ENCODE data around the gene FABP7.

DNA sequence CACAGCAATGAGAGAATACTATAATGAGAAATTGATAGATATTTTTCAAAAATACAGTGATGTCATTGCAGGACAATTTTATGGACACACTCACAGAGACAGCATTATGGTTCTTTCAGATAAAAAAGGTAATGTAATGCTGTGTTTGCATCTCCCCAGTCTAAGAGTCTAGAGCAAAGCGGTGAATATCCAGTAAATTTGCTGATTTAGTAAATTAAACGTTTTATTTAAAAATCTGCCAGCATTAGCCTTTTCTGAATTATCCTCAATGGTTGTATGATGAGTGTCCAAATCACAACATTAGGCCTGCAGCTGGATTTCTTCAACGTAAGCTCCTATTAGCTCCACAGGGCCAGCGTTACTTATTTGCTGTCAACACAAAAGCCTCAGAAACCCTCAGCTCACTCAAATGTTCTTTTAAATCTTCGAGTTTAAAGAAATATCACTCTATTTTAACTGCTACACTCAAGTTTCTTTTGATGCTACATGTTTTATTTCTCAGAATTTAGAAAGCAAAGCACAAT is 25.5 kb downstream of the FABP7 start:
- TF ChIP-seq, protein P1, sequence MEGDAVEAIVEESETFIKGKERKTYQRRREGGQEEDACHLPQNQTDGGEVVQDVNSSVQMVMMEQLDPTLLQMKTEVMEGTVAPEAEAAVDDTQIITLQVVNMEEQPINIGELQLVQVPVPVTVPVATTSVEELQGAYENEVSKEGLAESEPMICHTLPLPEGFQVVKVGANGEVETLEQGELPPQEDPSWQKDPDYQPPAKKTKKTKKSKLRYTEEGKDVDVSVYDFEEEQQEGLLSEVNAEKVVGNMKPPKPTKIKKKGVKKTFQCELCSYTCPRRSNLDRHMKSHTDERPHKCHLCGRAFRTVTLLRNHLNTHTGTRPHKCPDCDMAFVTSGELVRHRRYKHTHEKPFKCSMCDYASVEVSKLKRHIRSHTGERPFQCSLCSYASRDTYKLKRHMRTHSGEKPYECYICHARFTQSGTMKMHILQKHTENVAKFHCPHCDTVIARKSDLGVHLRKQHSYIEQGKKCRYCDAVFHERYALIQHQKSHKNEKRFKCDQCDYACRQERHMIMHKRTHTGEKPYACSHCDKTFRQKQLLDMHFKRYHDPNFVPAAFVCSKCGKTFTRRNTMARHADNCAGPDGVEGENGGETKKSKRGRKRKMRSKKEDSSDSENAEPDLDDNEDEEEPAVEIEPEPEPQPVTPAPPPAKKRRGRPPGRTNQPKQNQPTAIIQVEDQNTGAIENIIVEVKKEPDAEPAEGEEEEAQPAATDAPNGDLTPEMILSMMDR (IDR thresholded peaks at IDR 0.05; ENCODE audit: low read depth, low read length, missing input control), result no peak
- no peak for TF ChIP-seq TAF1 (conservative IDR thresholded peaks at IDR 0.05)
- no peak for TF ChIP-seq YY1 (IDR thresholded peaks at IDR 0.05)
- TF ChIP-seq, protein P2, sequence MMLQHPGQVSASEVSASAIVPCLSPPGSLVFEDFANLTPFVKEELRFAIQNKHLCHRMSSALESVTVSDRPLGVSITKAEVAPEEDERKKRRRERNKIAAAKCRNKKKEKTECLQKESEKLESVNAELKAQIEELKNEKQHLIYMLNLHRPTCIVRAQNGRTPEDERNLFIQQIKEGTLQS (IDR thresholded peaks at IDR 0.05), result no peak
- no peak for TF ChIP-seq GABPA (IDR thresholded peaks at IDR 0.05 in 1 of 2, conservative IDR thresholded peaks at IDR 0.05 in 1 of 2)
- TF ChIP-seq HNF4A (conservative IDR thresholded peaks at IDR 0.05), result no peak
- TF ChIP-seq, protein P3, sequence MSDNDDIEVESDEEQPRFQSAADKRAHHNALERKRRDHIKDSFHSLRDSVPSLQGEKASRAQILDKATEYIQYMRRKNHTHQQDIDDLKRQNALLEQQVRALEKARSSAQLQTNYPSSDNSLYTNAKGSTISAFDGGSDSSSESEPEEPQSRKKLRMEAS (IDR thresholded peaks at IDR 0.05), result no peak
- TF ChIP-seq, protein P4, sequence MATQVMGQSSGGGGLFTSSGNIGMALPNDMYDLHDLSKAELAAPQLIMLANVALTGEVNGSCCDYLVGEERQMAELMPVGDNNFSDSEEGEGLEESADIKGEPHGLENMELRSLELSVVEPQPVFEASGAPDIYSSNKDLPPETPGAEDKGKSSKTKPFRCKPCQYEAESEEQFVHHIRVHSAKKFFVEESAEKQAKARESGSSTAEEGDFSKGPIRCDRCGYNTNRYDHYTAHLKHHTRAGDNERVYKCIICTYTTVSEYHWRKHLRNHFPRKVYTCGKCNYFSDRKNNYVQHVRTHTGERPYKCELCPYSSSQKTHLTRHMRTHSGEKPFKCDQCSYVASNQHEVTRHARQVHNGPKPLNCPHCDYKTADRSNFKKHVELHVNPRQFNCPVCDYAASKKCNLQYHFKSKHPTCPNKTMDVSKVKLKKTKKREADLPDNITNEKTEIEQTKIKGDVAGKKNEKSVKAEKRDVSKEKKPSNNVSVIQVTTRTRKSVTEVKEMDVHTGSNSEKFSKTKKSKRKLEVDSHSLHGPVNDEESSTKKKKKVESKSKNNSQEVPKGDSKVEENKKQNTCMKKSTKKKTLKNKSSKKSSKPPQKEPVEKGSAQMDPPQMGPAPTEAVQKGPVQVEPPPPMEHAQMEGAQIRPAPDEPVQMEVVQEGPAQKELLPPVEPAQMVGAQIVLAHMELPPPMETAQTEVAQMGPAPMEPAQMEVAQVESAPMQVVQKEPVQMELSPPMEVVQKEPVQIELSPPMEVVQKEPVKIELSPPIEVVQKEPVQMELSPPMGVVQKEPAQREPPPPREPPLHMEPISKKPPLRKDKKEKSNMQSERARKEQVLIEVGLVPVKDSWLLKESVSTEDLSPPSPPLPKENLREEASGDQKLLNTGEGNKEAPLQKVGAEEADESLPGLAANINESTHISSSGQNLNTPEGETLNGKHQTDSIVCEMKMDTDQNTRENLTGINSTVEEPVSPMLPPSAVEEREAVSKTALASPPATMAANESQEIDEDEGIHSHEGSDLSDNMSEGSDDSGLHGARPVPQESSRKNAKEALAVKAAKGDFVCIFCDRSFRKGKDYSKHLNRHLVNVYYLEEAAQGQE (IDR thresholded peaks at IDR 0.05), result no peak

All from liver (tissue), 3 donors.